HEK293 (cell line): Measurements from ENCODE around the gene ASB10.

Experiments used
- TRIM28 ChIP-seq: IDR thresholded peaks from 2 replicates; pipeline ENCODE4 v1.6.1; 2011; ENCODE audit warnings: low read length, control low read depth, borderline replicate concordance
- ZNF274 ChIP-seq, 2 experiments: fragments of 200-500 bp in 1 of 2; fragments of 450-650 bp in 1 of 2; sonication (Bioruptor generic) in 1 of 2; formaldehyde crosslinking in 1 of 2; IDR thresholded peaks; 2 replicates each; pipeline versions ENCODE4 v1.5.1 to v1.6.1; 2014 to 2016; ENCODE audit warnings: borderline replicate concordance in 1 of 2, inconsistent platforms in 1 of 2, low read length in 1 of 2, missing biosample characterization in 1 of 2, missing genetic modification characterization in 1 of 2
- ZNF664 ChIP-seq: fragments of 450-650 bp; formaldehyde crosslinking; IDR thresholded peaks from 2 replicates; pipeline ENCODE4 v1.5.1; 2016; ENCODE audit warnings: missing biosample characterization, missing genetic modification characterization
- ZNF830 ChIP-seq: fragments of 450-650 bp; IDR thresholded peaks from 2 replicates; pipeline ENCODE4 v1.5.0; 2018; ENCODE audit warnings: missing biosample characterization, missing genetic modification characterization, low read depth, mild to moderate bottlenecking, moderate library complexity
- TF ChIP-seq, protein P1 (sequence below): fragments of 450-650 bp; formaldehyde crosslinking; IDR thresholded peaks from 2 replicates; pipeline ENCODE4 v1.5.0; 2017; ENCODE audit warnings: missing biosample characterization, missing genetic modification characterization, borderline replicate concordance
- TF ChIP-seq, protein P2 (sequence below): fragments of 450-650 bp; formaldehyde crosslinking; IDR thresholded peaks from 2 replicates; pipeline ENCODE4 v1.5.1; 2016; ENCODE audit warnings: missing biosample characterization, missing genetic modification characterization
- TF ChIP-seq, protein P3 (sequence below): fragments of 450-650 bp; formaldehyde crosslinking; IDR thresholded peaks from 2 replicates; pipeline ENCODE4 v1.5.1; 2017; ENCODE audit warnings: missing biosample characterization, mild to moderate bottlenecking, missing genetic modification characterization, moderate library complexity
- TF ChIP-seq, protein P4 (sequence below): fragments of 450-650 bp; formaldehyde crosslinking; IDR thresholded peaks from 2 replicates; pipeline ENCODE4 v1.5.1; 2016; ENCODE audit warnings: missing biosample characterization, missing genetic modification characterization
- TF ChIP-seq, protein P5 (sequence below): fragments of 450-650 bp; formaldehyde crosslinking; IDR thresholded peaks from 2 replicates; pipeline ENCODE4 v1.5.1; 2017; ENCODE audit warnings: missing biosample characterization, missing genetic modification characterization

DNA sequence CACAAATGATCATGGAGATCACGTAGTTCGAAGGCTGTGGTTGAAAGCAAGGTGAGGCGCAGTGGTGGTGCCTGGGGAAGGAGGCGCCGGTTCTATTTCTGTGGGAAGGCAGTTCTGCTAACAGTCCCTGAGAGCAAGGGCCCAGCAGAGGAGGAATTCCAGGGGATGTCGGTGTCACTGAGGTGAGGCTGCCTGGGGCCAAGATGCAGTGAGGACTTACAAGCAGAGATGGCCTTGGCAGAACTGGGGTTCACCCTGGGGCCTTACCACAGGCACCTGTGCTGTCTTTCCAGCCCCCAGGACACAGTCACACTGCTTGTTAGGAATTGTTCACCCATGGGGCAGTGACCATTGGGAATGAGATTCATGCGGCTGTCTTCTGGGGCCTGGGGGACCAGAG, 46.2 kb downstream of the ASB10 start:
- TF ChIP-seq ZNF830 (tag by site-specific recombination) (no peak), TRIM28 (no peak), ZNF664 (tag by site-specific recombination) (no peak), ZNF274 (IDR thresholded peaks at IDR 0.05; ENCODE audit: low read length) (no peak), ZNF274 (tag by site-specific recombination; IDR thresholded peaks at IDR 0.05; ENCODE audit: borderline replicate concordance) (no peak)
- TF ChIP-seq, protein P1, sequence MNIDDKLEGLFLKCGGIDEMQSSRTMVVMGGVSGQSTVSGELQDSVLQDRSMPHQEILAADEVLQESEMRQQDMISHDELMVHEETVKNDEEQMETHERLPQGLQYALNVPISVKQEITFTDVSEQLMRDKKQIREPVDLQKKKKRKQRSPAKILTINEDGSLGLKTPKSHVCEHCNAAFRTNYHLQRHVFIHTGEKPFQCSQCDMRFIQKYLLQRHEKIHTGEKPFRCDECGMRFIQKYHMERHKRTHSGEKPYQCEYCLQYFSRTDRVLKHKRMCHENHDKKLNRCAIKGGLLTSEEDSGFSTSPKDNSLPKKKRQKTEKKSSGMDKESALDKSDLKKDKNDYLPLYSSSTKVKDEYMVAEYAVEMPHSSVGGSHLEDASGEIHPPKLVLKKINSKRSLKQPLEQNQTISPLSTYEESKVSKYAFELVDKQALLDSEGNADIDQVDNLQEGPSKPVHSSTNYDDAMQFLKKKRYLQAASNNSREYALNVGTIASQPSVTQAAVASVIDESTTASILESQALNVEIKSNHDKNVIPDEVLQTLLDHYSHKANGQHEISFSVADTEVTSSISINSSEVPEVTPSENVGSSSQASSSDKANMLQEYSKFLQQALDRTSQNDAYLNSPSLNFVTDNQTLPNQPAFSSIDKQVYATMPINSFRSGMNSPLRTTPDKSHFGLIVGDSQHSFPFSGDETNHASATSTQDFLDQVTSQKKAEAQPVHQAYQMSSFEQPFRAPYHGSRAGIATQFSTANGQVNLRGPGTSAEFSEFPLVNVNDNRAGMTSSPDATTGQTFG (tag by site-specific recombination), result no peak
- TF ChIP-seq, protein P2, sequence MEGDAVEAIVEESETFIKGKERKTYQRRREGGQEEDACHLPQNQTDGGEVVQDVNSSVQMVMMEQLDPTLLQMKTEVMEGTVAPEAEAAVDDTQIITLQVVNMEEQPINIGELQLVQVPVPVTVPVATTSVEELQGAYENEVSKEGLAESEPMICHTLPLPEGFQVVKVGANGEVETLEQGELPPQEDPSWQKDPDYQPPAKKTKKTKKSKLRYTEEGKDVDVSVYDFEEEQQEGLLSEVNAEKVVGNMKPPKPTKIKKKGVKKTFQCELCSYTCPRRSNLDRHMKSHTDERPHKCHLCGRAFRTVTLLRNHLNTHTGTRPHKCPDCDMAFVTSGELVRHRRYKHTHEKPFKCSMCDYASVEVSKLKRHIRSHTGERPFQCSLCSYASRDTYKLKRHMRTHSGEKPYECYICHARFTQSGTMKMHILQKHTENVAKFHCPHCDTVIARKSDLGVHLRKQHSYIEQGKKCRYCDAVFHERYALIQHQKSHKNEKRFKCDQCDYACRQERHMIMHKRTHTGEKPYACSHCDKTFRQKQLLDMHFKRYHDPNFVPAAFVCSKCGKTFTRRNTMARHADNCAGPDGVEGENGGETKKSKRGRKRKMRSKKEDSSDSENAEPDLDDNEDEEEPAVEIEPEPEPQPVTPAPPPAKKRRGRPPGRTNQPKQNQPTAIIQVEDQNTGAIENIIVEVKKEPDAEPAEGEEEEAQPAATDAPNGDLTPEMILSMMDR (tag by site-specific recombination), result no peak
- TF ChIP-seq, protein P3, sequence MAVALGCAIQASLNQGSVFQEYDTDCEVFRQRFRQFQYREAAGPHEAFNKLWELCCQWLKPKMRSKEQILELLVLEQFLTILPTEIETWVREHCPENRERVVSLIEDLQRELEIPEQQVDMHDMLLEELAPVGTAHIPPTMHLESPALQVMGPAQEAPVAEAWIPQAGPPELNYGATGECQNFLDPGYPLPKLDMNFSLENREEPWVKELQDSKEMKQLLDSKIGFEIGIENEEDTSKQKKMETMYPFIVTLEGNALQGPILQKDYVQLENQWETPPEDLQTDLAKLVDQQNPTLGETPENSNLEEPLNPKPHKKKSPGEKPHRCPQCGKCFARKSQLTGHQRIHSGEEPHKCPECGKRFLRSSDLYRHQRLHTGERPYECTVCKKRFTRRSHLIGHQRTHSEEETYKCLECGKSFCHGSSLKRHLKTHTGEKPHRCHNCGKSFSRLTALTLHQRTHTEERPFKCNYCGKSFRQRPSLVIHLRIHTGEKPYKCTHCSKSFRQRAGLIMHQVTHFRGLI (tag by site-specific recombination), result no peak
- TF ChIP-seq, protein P4, sequence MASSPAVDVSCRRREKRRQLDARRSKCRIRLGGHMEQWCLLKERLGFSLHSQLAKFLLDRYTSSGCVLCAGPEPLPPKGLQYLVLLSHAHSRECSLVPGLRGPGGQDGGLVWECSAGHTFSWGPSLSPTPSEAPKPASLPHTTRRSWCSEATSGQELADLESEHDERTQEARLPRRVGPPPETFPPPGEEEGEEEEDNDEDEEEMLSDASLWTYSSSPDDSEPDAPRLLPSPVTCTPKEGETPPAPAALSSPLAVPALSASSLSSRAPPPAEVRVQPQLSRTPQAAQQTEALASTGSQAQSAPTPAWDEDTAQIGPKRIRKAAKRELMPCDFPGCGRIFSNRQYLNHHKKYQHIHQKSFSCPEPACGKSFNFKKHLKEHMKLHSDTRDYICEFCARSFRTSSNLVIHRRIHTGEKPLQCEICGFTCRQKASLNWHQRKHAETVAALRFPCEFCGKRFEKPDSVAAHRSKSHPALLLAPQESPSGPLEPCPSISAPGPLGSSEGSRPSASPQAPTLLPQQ (tag by site-specific recombination), result no peak
- TF ChIP-seq, protein P5, sequence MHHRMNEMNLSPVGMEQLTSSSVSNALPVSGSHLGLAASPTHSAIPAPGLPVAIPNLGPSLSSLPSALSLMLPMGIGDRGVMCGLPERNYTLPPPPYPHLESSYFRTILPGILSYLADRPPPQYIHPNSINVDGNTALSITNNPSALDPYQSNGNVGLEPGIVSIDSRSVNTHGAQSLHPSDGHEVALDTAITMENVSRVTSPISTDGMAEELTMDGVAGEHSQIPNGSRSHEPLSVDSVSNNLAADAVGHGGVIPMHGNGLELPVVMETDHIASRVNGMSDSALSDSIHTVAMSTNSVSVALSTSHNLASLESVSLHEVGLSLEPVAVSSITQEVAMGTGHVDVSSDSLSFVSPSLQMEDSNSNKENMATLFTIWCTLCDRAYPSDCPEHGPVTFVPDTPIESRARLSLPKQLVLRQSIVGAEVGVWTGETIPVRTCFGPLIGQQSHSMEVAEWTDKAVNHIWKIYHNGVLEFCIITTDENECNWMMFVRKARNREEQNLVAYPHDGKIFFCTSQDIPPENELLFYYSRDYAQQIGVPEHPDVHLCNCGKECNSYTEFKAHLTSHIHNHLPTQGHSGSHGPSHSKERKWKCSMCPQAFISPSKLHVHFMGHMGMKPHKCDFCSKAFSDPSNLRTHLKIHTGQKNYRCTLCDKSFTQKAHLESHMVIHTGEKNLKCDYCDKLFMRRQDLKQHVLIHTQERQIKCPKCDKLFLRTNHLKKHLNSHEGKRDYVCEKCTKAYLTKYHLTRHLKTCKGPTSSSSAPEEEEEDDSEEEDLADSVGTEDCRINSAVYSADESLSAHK (tag by site-specific recombination), result no peak
